K562 (cell line): Measurements from ENCODE around the gene RAB21. TPM values are rescaled to one million over a fixed set of nuclear protein-coding genes. Genes with fewer than 3 reads are reported as not detected.
A peak's percentile ranks its signal among the peaks of the same experiment; 100 is the strongest.

ENCODE experiments used
- ASH1L ChIP-seq: fragments of 450-650 bp; IDR thresholded peaks from 2 replicates; pipeline ENCODE4 v1.6.1; 2018; ENCODE audit warnings: borderline replicate concordance, mild to moderate bottlenecking, low read depth; ENCODE audit not compliant: partially characterized antibody
- DDX20 ChIP-seq: fragments of 450-650 bp; IDR thresholded peaks from 2 replicates; pipeline ENCODE4 v1.6.1; 2016; ENCODE audit warnings: missing genetic modification characterization, low read depth, mild to moderate bottlenecking, missing compliant biosample characterization, moderate library complexity
- EGR1 ChIP-seq: fragments of 450-650 bp; conservative IDR thresholded peaks from 2 replicates; pipeline ENCODE4 v1.6.1; 2017; ENCODE audit warnings: mild to moderate bottlenecking
- ELF1 ChIP-seq: fragments of 200-800 bp; sonication (Bioruptor generic); IDR thresholded peaks from 2 replicates; pipeline ENCODE4 v1.6.1; 2016; ENCODE audit warnings: missing genetic modification characterization, missing compliant biosample characterization
- GATAD2A ChIP-seq: fragments of 450-650 bp; IDR thresholded peaks from 2 replicates; pipeline ENCODE4 v1.6.1; 2017
- HMG20A ChIP-seq: fragments of 450-650 bp; formaldehyde crosslinking; conservative IDR thresholded peaks from 2 replicates; pipeline ENCODE4 v1.4.0; 2020; ENCODE audit warnings: mild to moderate bottlenecking, mixed read lengths
- ILK ChIP-seq: fragments of 450-650 bp; IDR thresholded peaks from 2 replicates; pipeline ENCODE4 v1.6.1; 2016; ENCODE audit warnings: missing genetic modification characterization, low read depth, mild to moderate bottlenecking, missing compliant biosample characterization, moderate library complexity, borderline replicate concordance
- KLF6 ChIP-seq: fragments of 250-450 bp; sonication (Bioruptor Pico); IDR thresholded peaks from 2 replicates; pipeline ENCODE4 v1.4.0; 2020; ENCODE audit warnings: mild to moderate bottlenecking, moderate library complexity, borderline replicate concordance
- NR1H2 ChIP-seq: sonication (generic); formaldehyde crosslinking; IDR thresholded peaks from 2 replicates; pipeline ENCODE4 v1.4.0; 2020; ENCODE audit warnings: mild to moderate bottlenecking, missing genetic modification reagents
- NUFIP1 ChIP-seq: fragments of 450-650 bp; IDR thresholded peaks from 2 replicates; pipeline ENCODE4 v1.6.1; 2018; ENCODE audit not compliant: partially characterized antibody
- PHB2 ChIP-seq: fragments of 450-650 bp; IDR thresholded peaks from 2 replicates; pipeline ENCODE4 v1.6.1; 2017; ENCODE audit warnings: low read depth
- PHF20 ChIP-seq: fragments of 450-650 bp; IDR thresholded peaks from 2 replicates; pipeline ENCODE4 v1.6.1; 2018; ENCODE audit not compliant: partially characterized antibody
- THRAP3 ChIP-seq: fragments of 450-650 bp; IDR thresholded peaks from 2 replicates; pipeline ENCODE4 v1.6.1; 2016; ENCODE audit warnings: mild to moderate bottlenecking, inconsistent platforms, borderline replicate concordance
- ZNF408 ChIP-seq: fragments of 250-450 bp; sonication (Bioruptor Pico); IDR thresholded peaks from 2 replicates; pipeline ENCODE4 v1.4.0; 2020; ENCODE audit warnings: low read depth, mild to moderate bottlenecking, moderate library complexity
- ZNF561 ChIP-seq: fragments of 450-650 bp; formaldehyde crosslinking; conservative IDR thresholded peaks from 2 replicates; pipeline ENCODE4 v1.4.0; 2020; ENCODE audit warnings: mild to moderate bottlenecking, moderate library complexity
- ZNF668 ChIP-seq: fragments of 250-450 bp; sonication (Bioruptor Pico); IDR thresholded peaks from 2 replicates; pipeline ENCODE4 v1.8.0; 2022; ENCODE audit warnings: mild to moderate bottlenecking, inconsistent platforms
- polyA plus RNA-seq, 8 experiments: library from polyadenylated mRNA; depleted of rRNA in 4 of 8; stranded (reverse) in 5 of 8; unstranded in 3 of 8; fragments of >200 nt; fragmentation: Nextera tagmentation in 2 of 8; fragmentation: Illumina TruSeq in 1 of 8; extraction: Ambion mirVana in 2 of 8; extraction: Trizol in 1 of 8; gene quantifications; 2 replicates each; pipeline versions ENCODE4 v1.2.1 to v1.2.3, GENCODE V29; 2011 to 2014; ENCODE audit warnings: inconsistent platforms in 1 of 8, missing spikeins in 1 of 8
- total RNA-seq, 7 experiments: library from RNA; depleted of rRNA in 6 of 7; stranded (reverse); fragments of >200 nt in 6 of 7; fragmentation: Illumina TruSeq in 2 of 7; extraction: Trizol in 2 of 7; gene quantifications; 2 replicates each; pipeline versions ENCODE4 v1.2.1 to v1.2.3, GENCODE V29; 2011 to 2021; ENCODE audit warnings: low replicate concordance in 1 of 7
- TF ChIP-seq, protein P1 (sequence below): fragments of 450-650 bp; IDR thresholded peaks from 2 replicates; pipeline ENCODE4 v1.6.1; 2016; ENCODE audit warnings: mild to moderate bottlenecking
- TF ChIP-seq, protein P2 (sequence below): fragments of 450-650 bp; formaldehyde crosslinking; IDR thresholded peaks from 2 replicates; pipeline ENCODE4 v1.4.0; 2020; ENCODE audit warnings: mild to moderate bottlenecking
- TF ChIP-seq, protein P3 (sequence below): fragments of 450-650 bp; IDR thresholded peaks from one replicate; pipeline ENCODE4 v1.6.1; 2018; ENCODE audit warnings: mild to moderate bottlenecking, moderate library complexity; ENCODE audit not compliant: partially characterized antibody
- TF ChIP-seq, protein P4 (sequence below), 2 experiments: fragments of 450-650 bp; IDR thresholded peaks; 2 replicates each; pipeline ENCODE4 v1.6.1; 2018; ENCODE audit warnings: mild to moderate bottlenecking in 2 of 2, low read depth in 1 of 2; ENCODE audit not compliant: partially characterized antibody in 2 of 2

Gene RAB21
- total and polyA plus RNA-seq, 9 of the 15 experiments (the other 6 are each of a cell fraction or from before 2014, with no cell fraction given) = 5.3 to 45.6 (median 19.6) TPM

DNA sequence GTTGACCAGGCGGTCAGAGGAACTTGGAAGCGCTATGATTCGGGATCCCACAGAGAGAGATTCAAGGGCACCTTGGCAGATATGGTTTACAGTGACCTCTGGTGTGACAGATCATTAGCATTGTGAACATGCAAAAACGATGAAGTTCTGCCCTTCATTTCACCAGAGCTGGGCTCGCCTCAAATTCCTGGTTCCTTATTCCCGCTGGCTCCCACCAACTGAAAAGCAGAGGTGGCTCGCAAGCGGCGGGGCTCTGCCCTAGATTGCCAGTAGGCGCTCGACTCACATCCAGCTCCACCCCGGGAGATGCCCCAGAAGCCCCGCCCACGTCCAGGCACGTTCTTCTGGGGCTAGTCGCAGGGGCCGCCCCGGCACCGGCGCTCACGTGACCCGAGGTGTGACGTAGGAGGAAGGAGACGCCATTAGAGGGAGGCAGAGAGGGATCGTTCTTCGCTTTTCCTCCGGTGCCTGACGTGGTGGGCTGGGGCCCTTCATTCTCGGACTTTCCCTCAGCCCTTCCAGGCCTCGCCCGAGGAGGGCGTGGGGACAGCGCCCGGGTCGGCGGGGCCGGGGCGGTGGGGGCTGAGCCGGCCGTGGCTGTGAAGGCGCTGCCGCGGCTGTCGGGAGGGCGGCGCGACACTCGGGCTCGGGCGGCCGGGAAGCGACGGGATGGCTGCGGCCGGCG is at the start of gene RAB21 (continued):
- TF ChIP-seq, protein P1, sequence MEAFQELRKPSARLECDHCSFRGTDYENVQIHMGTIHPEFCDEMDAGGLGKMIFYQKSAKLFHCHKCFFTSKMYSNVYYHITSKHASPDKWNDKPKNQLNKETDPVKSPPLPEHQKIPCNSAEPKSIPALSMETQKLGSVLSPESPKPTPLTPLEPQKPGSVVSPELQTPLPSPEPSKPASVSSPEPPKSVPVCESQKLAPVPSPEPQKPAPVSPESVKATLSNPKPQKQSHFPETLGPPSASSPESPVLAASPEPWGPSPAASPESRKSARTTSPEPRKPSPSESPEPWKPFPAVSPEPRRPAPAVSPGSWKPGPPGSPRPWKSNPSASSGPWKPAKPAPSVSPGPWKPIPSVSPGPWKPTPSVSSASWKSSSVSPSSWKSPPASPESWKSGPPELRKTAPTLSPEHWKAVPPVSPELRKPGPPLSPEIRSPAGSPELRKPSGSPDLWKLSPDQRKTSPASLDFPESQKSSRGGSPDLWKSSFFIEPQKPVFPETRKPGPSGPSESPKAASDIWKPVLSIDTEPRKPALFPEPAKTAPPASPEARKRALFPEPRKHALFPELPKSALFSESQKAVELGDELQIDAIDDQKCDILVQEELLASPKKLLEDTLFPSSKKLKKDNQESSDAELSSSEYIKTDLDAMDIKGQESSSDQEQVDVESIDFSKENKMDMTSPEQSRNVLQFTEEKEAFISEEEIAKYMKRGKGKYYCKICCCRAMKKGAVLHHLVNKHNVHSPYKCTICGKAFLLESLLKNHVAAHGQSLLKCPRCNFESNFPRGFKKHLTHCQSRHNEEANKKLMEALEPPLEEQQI = no peak
- TF ChIP-seq ASH1L (no peak), DDX20 (tag) (no peak), THRAP3 (no peak), GATAD2A (no peak), PHF20 (peak; percentile 77), ZNF561 (CRISPR knock-in tag) (no peak), EGR1 (peak; percentile 87), NR1H2 (CRISPR knock-in tag) (no peak), ILK (tag) (no peak), ZNF408 (CRISPR knock-in tag) (no peak), ZNF668 (CRISPR knock-in tag) (no peak), NUFIP1 (no peak), KLF6 (no peak), HMG20A (CRISPR knock-in tag) (no peak), PHB2 (no peak), ELF1 (tag) (peak; percentile 58; the same call in 1 of the 2 replicates)
- TF ChIP-seq, protein P2, sequence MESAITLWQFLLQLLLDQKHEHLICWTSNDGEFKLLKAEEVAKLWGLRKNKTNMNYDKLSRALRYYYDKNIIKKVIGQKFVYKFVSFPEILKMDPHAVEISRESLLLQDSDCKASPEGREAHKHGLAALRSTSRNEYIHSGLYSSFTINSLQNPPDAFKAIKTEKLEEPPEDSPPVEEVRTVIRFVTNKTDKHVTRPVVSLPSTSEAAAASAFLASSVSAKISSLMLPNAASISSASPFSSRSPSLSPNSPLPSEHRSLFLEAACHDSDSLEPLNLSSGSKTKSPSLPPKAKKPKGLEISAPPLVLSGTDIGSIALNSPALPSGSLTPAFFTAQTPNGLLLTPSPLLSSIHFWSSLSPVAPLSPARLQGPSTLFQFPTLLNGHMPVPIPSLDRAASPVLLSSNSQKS (CRISPR knock-in tag) = no peak
- TF ChIP-seq, protein P3, sequence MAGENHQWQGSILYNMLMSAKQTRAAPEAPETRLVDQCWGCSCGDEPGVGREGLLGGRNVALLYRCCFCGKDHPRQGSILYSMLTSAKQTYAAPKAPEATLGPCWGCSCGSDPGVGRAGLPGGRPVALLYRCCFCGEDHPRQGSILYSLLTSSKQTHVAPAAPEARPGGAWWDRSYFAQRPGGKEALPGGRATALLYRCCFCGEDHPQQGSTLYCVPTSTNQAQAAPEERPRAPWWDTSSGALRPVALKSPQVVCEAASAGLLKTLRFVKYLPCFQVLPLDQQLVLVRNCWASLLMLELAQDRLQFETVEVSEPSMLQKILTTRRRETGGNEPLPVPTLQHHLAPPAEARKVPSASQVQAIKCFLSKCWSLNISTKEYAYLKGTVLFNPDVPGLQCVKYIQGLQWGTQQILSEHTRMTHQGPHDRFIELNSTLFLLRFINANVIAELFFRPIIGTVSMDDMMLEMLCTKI = no peak
- TF ChIP-seq, protein P4, sequence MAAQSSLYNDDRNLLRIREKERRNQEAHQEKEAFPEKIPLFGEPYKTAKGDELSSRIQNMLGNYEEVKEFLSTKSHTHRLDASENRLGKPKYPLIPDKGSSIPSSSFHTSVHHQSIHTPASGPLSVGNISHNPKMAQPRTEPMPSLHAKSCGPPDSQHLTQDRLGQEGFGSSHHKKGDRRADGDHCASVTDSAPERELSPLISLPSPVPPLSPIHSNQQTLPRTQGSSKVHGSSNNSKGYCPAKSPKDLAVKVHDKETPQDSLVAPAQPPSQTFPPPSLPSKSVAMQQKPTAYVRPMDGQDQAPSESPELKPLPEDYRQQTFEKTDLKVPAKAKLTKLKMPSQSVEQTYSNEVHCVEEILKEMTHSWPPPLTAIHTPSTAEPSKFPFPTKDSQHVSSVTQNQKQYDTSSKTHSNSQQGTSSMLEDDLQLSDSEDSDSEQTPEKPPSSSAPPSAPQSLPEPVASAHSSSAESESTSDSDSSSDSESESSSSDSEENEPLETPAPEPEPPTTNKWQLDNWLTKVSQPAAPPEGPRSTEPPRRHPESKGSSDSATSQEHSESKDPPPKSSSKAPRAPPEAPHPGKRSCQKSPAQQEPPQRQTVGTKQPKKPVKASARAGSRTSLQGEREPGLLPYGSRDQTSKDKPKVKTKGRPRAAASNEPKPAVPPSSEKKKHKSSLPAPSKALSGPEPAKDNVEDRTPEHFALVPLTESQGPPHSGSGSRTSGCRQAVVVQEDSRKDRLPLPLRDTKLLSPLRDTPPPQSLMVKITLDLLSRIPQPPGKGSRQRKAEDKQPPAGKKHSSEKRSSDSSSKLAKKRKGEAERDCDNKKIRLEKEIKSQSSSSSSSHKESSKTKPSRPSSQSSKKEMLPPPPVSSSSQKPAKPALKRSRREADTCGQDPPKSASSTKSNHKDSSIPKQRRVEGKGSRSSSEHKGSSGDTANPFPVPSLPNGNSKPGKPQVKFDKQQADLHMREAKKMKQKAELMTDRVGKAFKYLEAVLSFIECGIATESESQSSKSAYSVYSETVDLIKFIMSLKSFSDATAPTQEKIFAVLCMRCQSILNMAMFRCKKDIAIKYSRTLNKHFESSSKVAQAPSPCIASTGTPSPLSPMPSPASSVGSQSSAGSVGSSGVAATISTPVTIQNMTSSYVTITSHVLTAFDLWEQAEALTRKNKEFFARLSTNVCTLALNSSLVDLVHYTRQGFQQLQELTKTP (IDR thresholded peaks at IDR 0.05; ENCODE audit: low read depth in 1 of 2, partially characterized antibody in 2 of 2) = no peak
